Limb (tissue), 2 donors: ENCODE results near the gene COBL.
"Not testable (repeated sequence)": the region's sequence is repeated elsewhere in the genome, so short reads cannot be mapped to it uniquely, and the experiment has no call there.

Experiments
- DNase-seq, 2 donors: peaks; one replicate each; pipeline ENCODE4 v3.0.0-alpha.2; 2016; ENCODE audit errors: extremely low spot score in 2 of 2

Gene COBL

GRCh38 chr7:51010534-51010933, 306.1 kb downstream of the COBL start:
- no peak for DNase-seq

- no peak for DNase-seq
Observed at GRCh38 chr7:51009716-51010496, 306.7 kb downstream of the COBL start.

- DNase-seq = no peak
Observed at GRCh38 chr7:51007551-51008505, 308.8 kb downstream of the COBL start.

GRCh38 chr7:51006483-51007235, 309.9 kb downstream of the COBL start:
- DNase-seq = no peak

- no peak for DNase-seq
Observed at GRCh38 chr7:51005074-51005473, 311.5 kb downstream of the COBL start.

GRCh38 chr7:51000956-51001355, 315.7 kb downstream of the COBL start:
- DNase-seq = no peak

- no peak for DNase-seq
Observed at GRCh38 chr7:50994753-50995319, 321.8 kb downstream of the COBL start.

GRCh38 chr7:50990214-50990613, 326.4 kb downstream of the COBL start:
- DNase-seq = not testable (repeated sequence)

GRCh38 chr7:50988988-50989387, 327.6 kb downstream of the COBL start:
- DNase-seq = no peak

GRCh38 chr7:50988465-50988864, 328.1 kb downstream of the COBL start:
- DNase-seq = no peak

- DNase-seq = no peak
Observed at GRCh38 chr7:50985096-50985495, 331.5 kb downstream of the COBL start.

GRCh38 chr7:50983850-50984249, 332.8 kb downstream of the COBL start:
- no peak for DNase-seq

- DNase-seq = no peak
Observed at GRCh38 chr7:50982626-50983025, 334.0 kb downstream of the COBL start.

GRCh38 chr7:50981743-50982142, 334.9 kb downstream of the COBL start:
- DNase-seq = no peak

GRCh38 chr7:50980411-50980810, 336.2 kb downstream of the COBL start:
- no peak for DNase-seq

GRCh38 chr7:50978633-50979215, 337.9 kb downstream of the COBL start:
- DNase-seq = no peak

- no peak for DNase-seq
Observed at GRCh38 chr7:50977421-50977820, 339.2 kb downstream of the COBL start.

- DNase-seq = no peak
Observed at GRCh38 chr7:50976064-50976463, 340.5 kb downstream of the COBL start.

GRCh38 chr7:50974240-50974639, 342.4 kb downstream of the COBL start:
- DNase-seq = no peak

GRCh38 chr7:50973814-50974213, 342.8 kb downstream of the COBL start:
- no peak for DNase-seq

- no peak for DNase-seq
Observed at GRCh38 chr7:50970092-50970491, 346.5 kb downstream of the COBL start.
